Esophagus squamous epithelium (tissue), 5 donors: ENCODE measurements around the gene TCF4. TPM values are rescaled to one million over a fixed set of nuclear protein-coding genes. Genes with fewer than 3 reads are reported as not detected.

ENCODE experiments used
- DNase-seq: peaks from one replicate; lab custom pipeline; 2025; lab: John Stamatoyannopoulos, UW
- H3K27ac ChIP-seq, 4 donors: fragments of 200-600 bp; sonication (generic); one replicate each; pipeline ENCODE4 v1.5.1; 2016 to 2019; ENCODE audit warnings: mild to moderate bottlenecking in 1 of 4
- H3K27me3 ChIP-seq, 4 donors: fragments of 200-600 bp; sonication (generic); 1 replicate in 3 of 4; 2 replicates in 1 of 4; pipeline versions ENCODE4 v1.5.1 to v1.6.0; 2017 to 2021; ENCODE audit warnings: antibody characterized with exemption in 1 of 4
- H3K36me3 ChIP-seq, 3 donors: fragments of 200-600 bp; sonication (generic); one replicate each; pipeline ENCODE4 v1.5.1; 2016 to 2019
- H3K4me1 ChIP-seq, 3 donors: fragments of 200-600 bp; sonication (generic); one replicate each; pipeline ENCODE4 v1.5.1; 2017 to 2019
- H3K4me3 ChIP-seq, 4 donors: fragments of 200-600 bp; sonication (generic); 1 replicate in 3 of 4; 2 replicates in 1 of 4; pipeline ENCODE4 v1.5.1; 2016 to 2019; ENCODE audit warnings: mild to moderate bottlenecking in 2 of 4, moderate library complexity in 1 of 4
- H3K9me3 ChIP-seq, 3 donors: fragments of 200-600 bp; sonication (generic); one replicate each; pipeline ENCODE4 v1.5.1; 2016 to 2019
- CTCF ChIP-seq, 6 experiments: fragments of 450-650 bp in 4 of 6; fragments of 200-600 bp in 2 of 6; sonication (generic) in 2 of 6; IDR thresholded peaks; one replicate each; pipeline ENCODE4 v1.5.1; 2016 to 2019; ENCODE audit warnings: antibody characterized with exemption in 6 of 6, mild to moderate bottlenecking in 4 of 6, moderate library complexity in 4 of 6
- POLR2A ChIP-seq, 4 donors: fragments of 450-650 bp; IDR thresholded peaks; one replicate each; pipeline ENCODE4 v1.6.1; 2017; ENCODE audit warnings: antibody characterized with exemption in 4 of 4, mild to moderate bottlenecking in 4 of 4, moderate library complexity in 3 of 4
- WGBS, 2 donors: methylation state at CpG; one replicate each; pipeline ENCODE4 v1.1.5; 2018; 5-methylcytosine and 5-hydroxymethylcytosine counted together
- intact Hi-C: fragments of 100-400 bp; cut with DNase I; formaldehyde crosslinking; loops from one replicate; pipeline ENCODE4 v1.15.0; 2022
- small RNA-seq, 4 donors: library from RNA; depleted of rRNA; stranded (forward); fragments of <200 nt; gene quantifications; one replicate each; pipeline ENCODE3, GENCODE V24; 2016
- total RNA-seq, 4 donors: library from RNA; depleted of rRNA; stranded (reverse); fragments of >200 nt; gene quantifications; one replicate each; pipeline ENCODE4 v1.1.0, GENCODE V29; 2016
- donor health status: DM: yes; HTN: yes; CAD: no.

Gene TCF4
- total RNA-seq, 4 donors from 2014 or later: 19.0 to 79.7 (median 26.0) TPM

- no peak for DNase-seq
- no peak for TF ChIP-seq POLR2A (IDR thresholded peaks at IDR 0.05)
- no peak for TF ChIP-seq CTCF (IDR thresholded peaks at IDR 0.05)
- Histone ChIP-seq H3K27ac (no peak overlapping the region), H3K9me3 (no peaks in the 10 kb centered on the region), H3K36me3 (no peaks in the 10 kb centered on the region), H3K4me3 (no peak overlapping the region), H3K27me3 (no peaks in the 10 kb centered on the region), H3K4me1 (no peaks in the 10 kb centered on the region)
- 45 to 80% methylated on average over 1 of the region's 1 CpG for WGBS, 2 donors
- intact Hi-C loops: no loop called here
Observed at GRCh38 chr18:55185391-55185790, 402.6 kb downstream of the TCF4 start.

GRCh38 chr18:55179835-55180234, 408.2 kb downstream of the TCF4 start:
- DNase-seq: no peak
- H3K27ac ChIP-seq: no peak overlapping the region
- no peaks in the 10 kb centered on the region for H3K9me3 ChIP-seq
- TF ChIP-seq POLR2A (IDR thresholded peaks at IDR 0.05): no peak
- TF ChIP-seq CTCF (IDR thresholded peaks at IDR 0.05): no peak
- H3K27me3 ChIP-seq: no peaks in the 10 kb centered on the region
- H3K4me1 ChIP-seq: no peaks in the 10 kb centered on the region
- H3K4me3 ChIP-seq: no peak overlapping the region
- H3K36me3 ChIP-seq: no peaks in the 10 kb centered on the region
- intact Hi-C loops: no loop called here

GRCh38 chr18:55179425-55179824, 408.6 kb downstream of the TCF4 start:
- Histone ChIP-seq H3K4me3 (no peak overlapping the region), H3K9me3 (no peaks in the 10 kb centered on the region), H3K36me3 (no peaks in the 10 kb centered on the region), H3K27me3 (no peaks in the 10 kb centered on the region), H3K4me1 (no peaks in the 10 kb centered on the region), H3K27ac (no peak overlapping the region)
- TF ChIP-seq CTCF (IDR thresholded peaks at IDR 0.05) (no peak), POLR2A (IDR thresholded peaks at IDR 0.05) (no peak)
- DNase-seq: no peak
- 73 to 80% methylated on average over 5 of the region's 5 CpGs for WGBS, 2 donors
- intact Hi-C loops: no loop called here

- Histone ChIP-seq H3K36me3 (no peaks in the 10 kb centered on the region), H3K27ac (no peak overlapping the region), H3K27me3 (no peaks in the 10 kb centered on the region), H3K4me3 (no peak overlapping the region), H3K4me1 (no peaks in the 10 kb centered on the region), H3K9me3 (no peaks in the 10 kb centered on the region)
- DNase-seq: no peak
- intact Hi-C loops: no loop called here
- no peak for TF ChIP-seq POLR2A (IDR thresholded peaks at IDR 0.05)
- TF ChIP-seq CTCF (IDR thresholded peaks at IDR 0.05): no peak
- 79 to 80% methylated on average over 2 of the region's 2 CpGs for WGBS, 2 donors
Observed at GRCh38 chr18:55173291-55173690, 414.7 kb downstream of the TCF4 start.

Small RNAs within 50 kb of the gene (small RNA-seq; reads per million reads assigned to genes)
- 0 to 0.15 (median 0.12) reads per million in 4 donors for gene MIR4529
